ENCODE measurements around the gene SCMH1. TPM values are rescaled to one million over a fixed set of nuclear protein-coding genes. Genes with fewer than 3 reads are reported as not detected.

SCMH1 gene
- total RNA-seq, 1 donor from 2014 or later, result 57.6 TPM

- H3K9me3 Mint-ChIP-seq (ENCODE audit: low read depth), result peaks cover 7% of the 10 kb centered on the region
- H3K36me3 Mint-ChIP-seq (ENCODE audit: insufficient read depth), result peaks cover 18% of the 10 kb centered on the region
- no peak overlapping the region for H3K27ac Mint-ChIP-seq
- no peaks in the 10 kb centered on the region for H3K27me3 Mint-ChIP-seq
- DNase-seq (ENCODE audit: low spot score, unreplicated experiment), result no peak
- TF ChIP-seq CTCF (IDR thresholded peaks at IDR 0.05; ENCODE audit: unreplicated experiment), result no peak
- peaks cover 18% of the 10 kb centered on the region for H3K4me1 Mint-ChIP-seq (ENCODE audit: low read depth)
- no peak overlapping the region for H3K4me3 Mint-ChIP-seq (ENCODE audit: low read depth)
These were observed 16.6 kb downstream of the SCMH1 start for GRCh38 chr1:41225495-41225894.

- TF ChIP-seq CTCF (IDR thresholded peaks at IDR 0.05; ENCODE audit: unreplicated experiment), result no peak
- Mint-ChIP-seq H3K4me3 (ENCODE audit: low read depth) (no peak overlapping the region), H3K4me1 (ENCODE audit: low read depth) (peaks cover 14% of the 10 kb centered on the region), H3K36me3 (ENCODE audit: insufficient read depth) (peaks cover 36% of the 10 kb centered on the region), H3K27me3 (no peaks in the 10 kb centered on the region), H3K9me3 (ENCODE audit: low read depth) (peaks cover 21% of the 10 kb centered on the region), H3K27ac (no peak overlapping the region)
- DNase-seq (ENCODE audit: low spot score, unreplicated experiment), result no peak
These were observed 19.6 kb downstream of the SCMH1 start for GRCh38 chr1:41222496-41222895.

- Mint-ChIP-seq H3K4me3 (ENCODE audit: low read depth) (no peak overlapping the region), H3K9me3 (ENCODE audit: low read depth) (peaks cover 21% of the 10 kb centered on the region), H3K4me1 (ENCODE audit: low read depth) (peaks cover 11% of the 10 kb centered on the region), H3K36me3 (ENCODE audit: insufficient read depth) (peaks cover 34% of the 10 kb centered on the region), H3K27ac (no peak overlapping the region), H3K27me3 (no peaks in the 10 kb centered on the region)
- TF ChIP-seq CTCF (IDR thresholded peaks at IDR 0.05; ENCODE audit: unreplicated experiment), result no peak
- no peak for DNase-seq (ENCODE audit: low spot score, unreplicated experiment)
These were observed 20.1 kb downstream of the SCMH1 start for GRCh38 chr1:41221995-41222394.

GRCh38 chr1:41218152-41218551 is 24.0 kb downstream of the SCMH1 start:
- peaks cover 7% of the 10 kb centered on the region for H3K4me1 Mint-ChIP-seq (ENCODE audit: low read depth)
- H3K36me3 Mint-ChIP-seq (ENCODE audit: insufficient read depth), result peaks cover 32% of the 10 kb centered on the region
- no peak overlapping the region for H3K4me3 Mint-ChIP-seq (ENCODE audit: low read depth)
- H3K27ac Mint-ChIP-seq, result no peak overlapping the region
- H3K27me3 Mint-ChIP-seq, result no peaks in the 10 kb centered on the region
- peaks cover 21% of the 10 kb centered on the region for H3K9me3 Mint-ChIP-seq (ENCODE audit: low read depth)
- DNase-seq (ENCODE audit: low spot score, unreplicated experiment), result no peak
- no peak for TF ChIP-seq CTCF (IDR thresholded peaks at IDR 0.05; ENCODE audit: unreplicated experiment)

GRCh38 chr1:41217441-41217840 is 24.7 kb downstream of the SCMH1 start:
- Mint-ChIP-seq H3K4me1 (ENCODE audit: low read depth) (peaks cover 7% of the 10 kb centered on the region), H3K36me3 (ENCODE audit: insufficient read depth) (peaks cover 32% of the 10 kb centered on the region), H3K4me3 (ENCODE audit: low read depth) (no peak overlapping the region), H3K9me3 (ENCODE audit: low read depth) (peaks cover 21% of the 10 kb centered on the region), H3K27me3 (no peaks in the 10 kb centered on the region), H3K27ac (no peak overlapping the region)
- DNase-seq (ENCODE audit: low spot score, unreplicated experiment), result no peak
- TF ChIP-seq CTCF (IDR thresholded peaks at IDR 0.05; ENCODE audit: unreplicated experiment), result no peak
